Adrenal gland (tissue), 12 donors: ENCODE results near the gene MAN1A1. TPM values are rescaled to one million over a fixed set of nuclear protein-coding genes. Genes with fewer than 3 reads are reported as not detected.
A peak's percentile ranks its signal among the peaks of the same experiment; 100 is the strongest.

Experiments used
- DNase-seq, 7 donors: peaks; one replicate each; pipeline ENCODE4 v3.0.0-alpha.2; 2019 to 2020
- H3K27ac ChIP-seq, 5 donors: fragments of 200-600 bp; sonication (generic) in 4 of 5; 1 replicate in 3 of 5; 2 replicates in 2 of 5; pipeline versions ENCODE4 v1.5.1 to v1.8.0; 2016 to 2020; ENCODE audit warnings: mild to moderate bottlenecking in 1 of 5
- H3K27me3 ChIP-seq: fragments of 200-600 bp; 2 replicates; pipeline ENCODE4 v1.8.0; 2021
- H3K36me3 ChIP-seq, 2 donors: fragments of 200-600 bp; replicated peaks in 1 of 2; 1 replicate in 1 of 2; 2 replicates in 1 of 2; pipeline versions ENCODE4 v1.5.1 to v1.8.0; 2018 to 2022
- H3K4me1 ChIP-seq, 2 donors: fragments of 200-600 bp; replicated peaks in 1 of 2; 1 replicate in 1 of 2; 2 replicates in 1 of 2; pipeline versions ENCODE4 v1.5.1 to v1.8.0; 2018 to 2021
- H3K4me3 ChIP-seq, 4 donors: fragments of 200-600 bp; sonication (generic) in 3 of 4; one replicate each; pipeline ENCODE4 v1.5.1; 2016 to 2018
- H3K9me3 ChIP-seq, 3 donors: fragments of 200-600 bp; sonication (generic) in 1 of 3; replicated peaks in 1 of 3; 1 replicate in 2 of 3; 2 replicates in 1 of 3; pipeline versions ENCODE4 v1.5.1 to v1.8.0; 2016 to 2021
- CTCF ChIP-seq, 6 experiments: fragments of 450-650 bp in 4 of 6; fragments of 200-600 bp in 2 of 6; sonication (generic) in 1 of 6; IDR thresholded peaks; 1 replicate in 5 of 6; 2 replicates in 1 of 6; pipeline versions ENCODE4 v1.5.1 to v1.8.0; 2016 to 2021; ENCODE audit warnings: antibody characterized with exemption in 6 of 6, mild to moderate bottlenecking in 2 of 6, moderate library complexity in 1 of 6
- POLR2A ChIP-seq, 2 donors: fragments of 450-650 bp; IDR thresholded peaks; one replicate each; pipeline ENCODE4 v1.6.1; 2017; ENCODE audit warnings: antibody characterized with exemption in 2 of 2, mild to moderate bottlenecking in 2 of 2, moderate library complexity in 1 of 2
- WGBS, 4 donors: extraction: QIAGEN DNeasy Blood & Tissue Kit in 2 of 4; methylation state at CpG; one replicate each; pipeline versions ENCODE4 v1.1.5 to v1.1.7; 2013 to 2017; 5-methylcytosine and 5-hydroxymethylcytosine counted together
- intact Hi-C, 2 donors: fragments of 100-400 bp; cut with DNase I; formaldehyde crosslinking; loops; one replicate each; pipeline versions ENCODE4 v1.14.1 to v1.15.0; 2022 to 2023
- polyA plus RNA-seq, 3 donors: library from polyadenylated mRNA; stranded (reverse); fragments of 200-250 nt in 2 of 3; fragments of 350-450 nt in 1 of 3; fragmentation: Illumina TruSeq in 1 of 3; extraction: RNeasy Lipid Tissue Mini Kit (QIAGEN cat#74804) in 1 of 3; gene quantifications; one replicate each; pipeline ENCODE4 v1.2.3, GENCODE V29; 2013 to 2014
- small RNA-seq, 2 donors: library from RNA; depleted of rRNA; stranded (forward); fragments of <200 nt; gene quantifications; one replicate each; pipeline ENCODE3, GENCODE V24; 2016
- total RNA-seq, 9 donors: library from RNA; depleted of rRNA in 4 of 9; stranded (reverse); fragments of >200 nt in 4 of 9; fragments of 120-200 nt in 1 of 9; fragmentation: NEBNext Ultra II Directional in 1 of 9; extraction: Animal tissue kit (Norgen Biotek cat#: 25700) in 1 of 9; gene quantifications; one replicate each; pipeline versions ENCODE4 v1.1.0 to v1.2.4, GENCODE V29; 2013 to 2023
- donor health status: healthy with polysubstance abuse.
- donor health status: Bipolar disorder and iron deficiency.
- donor health status: DM: yes; HTN: yes; CAD: no.
- donor health status: DM: no; HTN: no; CAD: no.
- donor health status: DM: no; HTN: no; CAD: no.
- donor health status: DM: yes; HTN: yes; CAD: no.

Gene MAN1A1
- total and polyA plus RNA-seq, 12 donors, result 11.1 to 178 (median 108) TPM

- Histone ChIP-seq H3K4me1 (peaks cover 3 to 8% of the 10 kb centered on the region in 2 donors), H3K27ac (no peak overlapping the region), H3K27me3 (no peaks in the 10 kb centered on the region), H3K36me3 (no peaks in the 10 kb centered on the region), H3K9me3 (no peaks in the 10 kb centered on the region), H3K4me3 (peak overlapping the region in 1 of 4 donors; percentile 16)
- peak in 3 of 7 donors; percentile 18 to 28 (median 26) for DNase-seq
- WGBS, 4 donors, result 16 to 19% (median 17%) methylated on average over 4 of the region's 4 CpGs
- intact Hi-C loops, result no loop called here
- no peak for TF ChIP-seq POLR2A (IDR thresholded peaks at IDR 0.05)
- peak; percentile 77 to 90 (median 79) for TF ChIP-seq CTCF (IDR thresholded peaks at IDR 0.05)
Measured at GRCh38 chr6:119129148-119129967, 220.2 kb downstream of the MAN1A1 start.

GRCh38 chr6:119128252-119128912, 221.2 kb downstream of the MAN1A1 start:
- Histone ChIP-seq H3K4me1 (peaks cover 3 to 8% of the 10 kb centered on the region in 2 donors), H3K27ac (no peak overlapping the region), H3K27me3 (no peaks in the 10 kb centered on the region), H3K4me3 (no peak overlapping the region), H3K36me3 (no peaks in the 10 kb centered on the region), H3K9me3 (no peaks in the 10 kb centered on the region)
- 46 to 64% (median 63%) methylated on average over 2 of the region's 2 CpGs for WGBS, 4 donors
- no peak for DNase-seq
- intact Hi-C loops, result no loop called here
- TF ChIP-seq CTCF (IDR thresholded peaks at IDR 0.05) (no peak), POLR2A (IDR thresholded peaks at IDR 0.05) (no peak)

GRCh38 chr6:119127627-119128026, 221.9 kb downstream of the MAN1A1 start:
- Histone ChIP-seq H3K36me3 (no peaks in the 10 kb centered on the region), H3K27ac (no peak overlapping the region), H3K4me3 (no peak overlapping the region), H3K27me3 (no peaks in the 10 kb centered on the region), H3K4me1 (peaks cover 3 to 8% of the 10 kb centered on the region in 2 donors), H3K9me3 (no peaks in the 10 kb centered on the region)
- no peak for DNase-seq
- intact Hi-C loops, result no loop called here
- no peak for TF ChIP-seq POLR2A (IDR thresholded peaks at IDR 0.05)
- WGBS, 4 donors, result 85 to 100% (median 90%) methylated on average over 1 of the region's 1 CpG

Small RNAs within 50 kb of the gene (small RNA-seq; reads per million reads assigned to genes)
- gene AL022722.2, result 0 reads per million in 2 donors
- gene RNU6-194P, result 0 reads per million in 2 donors
